K562 (cell line): ENCODE data around the gene MLLT6. TPM values are rescaled to one million over a fixed set of nuclear protein-coding genes. Genes with fewer than 3 reads are reported as not detected.

Source experiments
- CBX3 ChIP-seq, 2 experiments: IDR thresholded peaks; 1 replicate in 1 of 2; 2 replicates in 1 of 2; pipeline ENCODE4 v1.6.1; 2012; ENCODE audit warnings: inconsistent platforms in 2 of 2, low read length in 2 of 2, borderline replicate concordance in 1 of 2, control low read depth in 1 of 2
- CHD4 ChIP-seq: fragments of 200-600 bp; sonication (generic); IDR thresholded peaks from 3 replicates; pipeline ENCODE4 v1.6.1; 2012; ENCODE audit warnings: low read depth, mild to moderate bottlenecking, mixed read lengths, low read length, inconsistent platforms; ENCODE audit not compliant: insufficient read depth, insufficient replicate concordance, poor library complexity, severe bottlenecking
- DMBX1 ChIP-seq: fragments of 250-450 bp; sonication (Bioruptor Pico); IDR thresholded peaks from 2 replicates; pipeline ENCODE4 v1.8.0; 2022; ENCODE audit warnings: inconsistent platforms, mild to moderate bottlenecking, moderate library complexity, borderline replicate concordance
- ETS2 ChIP-seq: IDR thresholded peaks from 2 replicates; pipeline ENCODE4 v1.6.1; 2016; ENCODE audit warnings: borderline replicate concordance, missing genetic modification characterization, mild to moderate bottlenecking, moderate library complexity, missing compliant biosample characterization; ENCODE audit not compliant: poor library complexity, severe bottlenecking
- FIP1L1 ChIP-seq: fragments of 200-400 bp; formaldehyde crosslinking; IDR thresholded peaks from 2 replicates; pipeline ENCODE4 v1.6.1; 2018; ENCODE audit warnings: mild to moderate bottlenecking, low read depth, low read length; ENCODE audit not compliant: poor library complexity, severe bottlenecking
- HMG20A ChIP-seq: fragments of 450-650 bp; formaldehyde crosslinking; conservative IDR thresholded peaks from 2 replicates; pipeline ENCODE4 v1.4.0; 2020; ENCODE audit warnings: mild to moderate bottlenecking, mixed read lengths
- HNRNPH1 ChIP-seq: fragments of 200-400 bp; formaldehyde crosslinking; optimal IDR thresholded peaks from 2 replicates; pipeline ENCODE3; 2017; ENCODE audit warnings: low read depth, mild to moderate bottlenecking, low read length, moderate library complexity
- MEF2A ChIP-seq: IDR thresholded peaks from 2 replicates; pipeline ENCODE4 v1.6.1; 2011; ENCODE audit warnings: low read depth, mild to moderate bottlenecking, low read length, moderate library complexity; ENCODE audit not compliant: control insufficient read depth
- NFE2L1 ChIP-seq: fragments of 450-650 bp; IDR thresholded peaks from 2 replicates; pipeline ENCODE4 v1.6.1; 2016; ENCODE audit warnings: missing genetic modification characterization, low read depth, mild to moderate bottlenecking, missing compliant biosample characterization, moderate library complexity, borderline replicate concordance
- PML ChIP-seq: IDR thresholded peaks from 2 replicates; pipeline ENCODE4 v1.6.1; 2012; ENCODE audit warnings: low read length, inconsistent platforms
- POLR3A ChIP-seq: IDR thresholded peaks from 2 replicates; pipeline ENCODE4 v1.6.1; 2011; ENCODE audit warnings: borderline replicate concordance, mild to moderate bottlenecking, moderate library complexity; ENCODE audit not compliant: insufficient read length, insufficient read depth; ENCODE audit errors: extremely low read depth
- ZBTB8A ChIP-seq: fragments of 450-650 bp; IDR thresholded peaks from 2 replicates; pipeline ENCODE4 v1.6.1; 2018; ENCODE audit warnings: mild to moderate bottlenecking, moderate library complexity; ENCODE audit not compliant: partially characterized antibody
- ZNF143 ChIP-seq: sonication (generic); formaldehyde crosslinking; IDR thresholded peaks from 2 replicates; pipeline ENCODE4 v1.9.0; 2022; ENCODE audit warnings: mild to moderate bottlenecking, missing genetic modification reagents
- ZNF583 ChIP-seq: fragments of 250-450 bp; sonication (Bioruptor Pico); IDR thresholded peaks from 2 replicates; pipeline ENCODE4 v1.4.0; 2020
- ZNF696 ChIP-seq: fragments of 250-450 bp; sonication (Bioruptor Pico); conservative IDR thresholded peaks from 2 replicates; pipeline ENCODE4 v1.4.0; 2020; ENCODE audit warnings: mild to moderate bottlenecking, moderate library complexity
- polyA plus RNA-seq, 8 experiments: library from polyadenylated mRNA; depleted of rRNA in 4 of 8; stranded (reverse) in 5 of 8; unstranded in 3 of 8; fragments of >200 nt; fragmentation: Nextera tagmentation in 2 of 8; fragmentation: Illumina TruSeq in 1 of 8; extraction: Ambion mirVana in 2 of 8; extraction: Trizol in 1 of 8; gene quantifications; 2 replicates each; pipeline versions ENCODE4 v1.2.1 to v1.2.3, GENCODE V29; 2011 to 2014; ENCODE audit warnings: inconsistent platforms in 1 of 8, missing spikeins in 1 of 8
- total RNA-seq, 7 experiments: library from RNA; depleted of rRNA in 6 of 7; stranded (reverse); fragments of >200 nt in 6 of 7; fragmentation: Illumina TruSeq in 2 of 7; extraction: Trizol in 2 of 7; gene quantifications; 2 replicates each; pipeline versions ENCODE4 v1.2.1 to v1.2.3, GENCODE V29; 2011 to 2021; ENCODE audit warnings: low replicate concordance in 1 of 7
- TF ChIP-seq, protein P1 (sequence below): fragments of 250-450 bp; sonication (Bioruptor Pico); IDR thresholded peaks from 2 replicates; pipeline ENCODE4 v1.5.0; 2021; ENCODE audit warnings: mild to moderate bottlenecking, borderline replicate concordance
- TF ChIP-seq, protein P2 (sequence below): sonication (generic); formaldehyde crosslinking; IDR thresholded peaks from 2 replicates; pipeline ENCODE4 v1.8.1; 2023; ENCODE audit warnings: mild to moderate bottlenecking, missing genetic modification reagents
- TF ChIP-seq, protein P3 (sequence below): sonication (generic); formaldehyde crosslinking; IDR thresholded peaks from 2 replicates; pipeline ENCODE4 v1.8.1; 2022; ENCODE audit warnings: missing genetic modification reagents

The MLLT6 gene
- total and polyA plus RNA-seq, 9 of the 15 experiments (the other 6 are each of a cell fraction or from before 2014, with no cell fraction given): 3.1 to 71.7 (median 30.0) TPM

DNA sequence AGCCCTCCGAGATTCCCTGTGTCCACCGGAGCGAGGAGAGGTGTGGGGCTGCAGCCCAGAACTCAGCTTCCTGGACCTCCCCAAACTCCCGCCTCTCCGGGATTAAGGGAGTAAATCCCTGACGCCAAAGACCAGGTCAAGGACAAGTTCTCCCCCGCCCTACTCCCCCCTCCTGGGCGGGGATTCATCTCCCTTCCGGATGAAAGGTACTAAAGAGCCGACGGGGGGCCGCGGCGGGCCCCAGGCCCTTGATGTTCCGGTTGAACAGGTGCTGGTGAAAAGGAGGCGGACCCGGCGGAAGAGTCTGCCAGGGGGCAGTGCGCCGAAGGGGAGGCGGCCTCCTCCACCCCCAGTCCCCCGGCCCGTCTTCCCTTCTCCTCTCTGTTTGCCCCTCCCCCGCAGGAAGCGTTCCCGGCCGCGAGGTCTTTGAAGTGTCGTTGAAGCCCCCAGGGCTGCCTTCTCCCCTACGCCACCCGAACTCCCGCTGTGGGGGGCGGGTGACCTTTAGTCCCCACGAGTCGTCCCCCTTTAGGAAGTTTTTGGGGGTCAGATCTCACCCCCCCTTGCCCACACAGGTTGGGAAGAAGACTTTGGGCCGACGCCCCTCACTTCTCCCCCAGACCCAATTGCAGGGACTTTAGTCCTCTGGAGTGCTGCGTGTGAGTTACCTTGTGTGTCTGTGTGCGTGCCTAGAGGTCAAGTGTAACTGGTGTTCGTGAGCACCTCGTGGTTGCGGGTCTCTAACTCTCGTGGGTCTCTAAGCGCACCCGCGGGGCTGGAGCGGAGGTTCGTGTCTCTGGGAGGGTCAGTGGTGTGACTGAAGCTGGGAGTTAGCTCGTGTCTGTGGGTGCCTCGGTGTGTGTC, 1.1 kb upstream of the MLLT6 start (continued):
- TF ChIP-seq ZNF696 (CRISPR knock-in tag) (no peak), DMBX1 (CRISPR knock-in tag) (no peak), HNRNPH1 (no peak), MEF2A (no peak), ZBTB8A (no peak), ZNF143 (no peak), ZNF583 (CRISPR knock-in tag) (no peak), HMG20A (CRISPR knock-in tag) (no peak), CBX3 (IDR thresholded peaks at IDR 0.05; ENCODE audit: borderline replicate concordance in 1 of 2, low read length in 2 of 2) (0 out of 3 replicates have a peak, but pooled peaks of 1 of the 2 experiments have one; percentile 37), CHD4 (no peak), FIP1L1 (no peak), PML (0 out of 2 replicates have a peak, but pooled peaks have one; percentile 13), NFE2L1 (no peak), POLR3A (no peak), ETS2 (tag) (no peak)
- TF ChIP-seq, protein P1, sequence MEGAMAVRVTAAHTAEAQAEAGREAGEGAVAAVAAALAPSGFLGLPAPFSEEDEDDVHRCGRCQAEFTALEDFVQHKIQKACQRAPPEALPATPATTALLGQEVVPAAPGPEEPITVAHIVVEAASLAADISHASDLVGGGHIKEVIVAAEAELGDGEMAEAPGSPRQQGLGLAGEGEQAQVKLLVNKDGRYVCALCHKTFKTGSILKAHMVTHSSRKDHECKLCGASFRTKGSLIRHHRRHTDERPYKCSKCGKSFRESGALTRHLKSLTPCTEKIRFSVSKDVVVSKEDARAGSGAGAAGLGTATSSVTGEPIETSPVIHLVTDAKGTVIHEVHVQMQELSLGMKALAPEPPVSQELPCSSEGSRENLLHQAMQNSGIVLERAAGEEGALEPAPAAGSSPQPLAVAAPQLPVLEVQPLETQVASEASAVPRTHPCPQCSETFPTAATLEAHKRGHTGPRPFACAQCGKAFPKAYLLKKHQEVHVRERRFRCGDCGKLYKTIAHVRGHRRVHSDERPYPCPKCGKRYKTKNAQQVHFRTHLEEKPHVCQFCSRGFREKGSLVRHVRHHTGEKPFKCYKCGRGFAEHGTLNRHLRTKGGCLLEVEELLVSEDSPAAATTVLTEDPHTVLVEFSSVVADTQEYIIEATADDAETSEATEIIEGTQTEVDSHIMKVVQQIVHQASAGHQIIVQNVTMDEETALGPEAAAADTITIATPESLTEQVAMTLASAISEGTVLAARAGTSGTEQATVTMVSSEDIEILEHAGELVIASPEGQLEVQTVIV (CRISPR knock-in tag): no peak
- TF ChIP-seq, protein P2, sequence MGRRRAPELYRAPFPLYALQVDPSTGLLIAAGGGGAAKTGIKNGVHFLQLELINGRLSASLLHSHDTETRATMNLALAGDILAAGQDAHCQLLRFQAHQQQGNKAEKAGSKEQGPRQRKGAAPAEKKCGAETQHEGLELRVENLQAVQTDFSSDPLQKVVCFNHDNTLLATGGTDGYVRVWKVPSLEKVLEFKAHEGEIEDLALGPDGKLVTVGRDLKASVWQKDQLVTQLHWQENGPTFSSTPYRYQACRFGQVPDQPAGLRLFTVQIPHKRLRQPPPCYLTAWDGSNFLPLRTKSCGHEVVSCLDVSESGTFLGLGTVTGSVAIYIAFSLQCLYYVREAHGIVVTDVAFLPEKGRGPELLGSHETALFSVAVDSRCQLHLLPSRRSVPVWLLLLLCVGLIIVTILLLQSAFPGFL (CRISPR knock-in tag): no peak
- TF ChIP-seq, protein P3, sequence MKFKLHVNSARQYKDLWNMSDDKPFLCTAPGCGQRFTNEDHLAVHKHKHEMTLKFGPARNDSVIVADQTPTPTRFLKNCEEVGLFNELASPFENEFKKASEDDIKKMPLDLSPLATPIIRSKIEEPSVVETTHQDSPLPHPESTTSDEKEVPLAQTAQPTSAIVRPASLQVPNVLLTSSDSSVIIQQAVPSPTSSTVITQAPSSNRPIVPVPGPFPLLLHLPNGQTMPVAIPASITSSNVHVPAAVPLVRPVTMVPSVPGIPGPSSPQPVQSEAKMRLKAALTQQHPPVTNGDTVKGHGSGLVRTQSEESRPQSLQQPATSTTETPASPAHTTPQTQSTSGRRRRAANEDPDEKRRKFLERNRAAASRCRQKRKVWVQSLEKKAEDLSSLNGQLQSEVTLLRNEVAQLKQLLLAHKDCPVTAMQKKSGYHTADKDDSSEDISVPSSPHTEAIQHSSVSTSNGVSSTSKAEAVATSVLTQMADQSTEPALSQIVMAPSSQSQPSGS: no peak
